ENCODE data around the gene PXMP2. TPM values are rescaled to one million over a fixed set of nuclear protein-coding genes. Genes with fewer than 3 reads are reported as not detected.
A peak's percentile ranks its signal among the peaks of the same experiment; 100 is the strongest.

The PXMP2 gene
- total RNA-seq, 1 donor, result 10.1 TPM

DNA sequence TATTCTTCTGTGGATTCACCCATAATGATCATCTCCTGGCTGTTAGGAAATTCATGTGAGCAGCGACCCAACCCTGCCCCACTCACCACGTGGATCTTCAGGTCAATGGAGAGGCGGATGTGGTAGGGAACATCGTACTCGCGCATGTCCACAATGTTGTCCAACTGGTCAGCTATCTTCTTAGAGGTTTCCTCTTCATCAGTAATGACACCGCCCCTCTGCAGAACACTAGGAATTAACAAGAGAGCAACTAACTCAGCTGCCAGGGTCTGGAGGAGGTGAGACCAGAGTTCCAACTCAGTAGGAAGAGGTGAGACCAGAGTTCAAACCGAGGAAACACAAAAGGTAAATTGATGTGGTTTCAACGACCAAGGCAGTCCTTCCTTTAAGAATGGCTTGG is 9.9 kb upstream of the PXMP2 start:
- H3K4me1 ChIP-seq (ENCODE audit: insufficient read depth, low read length), result no peaks in the 10 kb centered on the region
- DNase-seq (ENCODE audit: insufficient read length, low spot score, missing footprints), result no peak
- H3K36me3 ChIP-seq (ENCODE audit: insufficient read depth, low read length), result peaks cover 27% of the 10 kb centered on the region
- H3K4me3 ChIP-seq (ENCODE audit: insufficient read depth, low read length), result no peak overlapping the region
- H4K20me1 ChIP-seq (ENCODE audit: insufficient read depth, low read length), result no peaks in the 10 kb centered on the region
- peaks cover 34% of the 10 kb centered on the region for H3K79me2 ChIP-seq (ENCODE audit: insufficient read depth, low read length)
- no peaks in the 10 kb centered on the region for H3K27me3 ChIP-seq (ENCODE audit: insufficient read depth, low read length)
- H3K27ac ChIP-seq (ENCODE audit: low read depth, low read length), result no peak overlapping the region
- no peaks in the 10 kb centered on the region for H3K9me3 ChIP-seq (ENCODE audit: low read depth, low read length)
- H3K4me2 ChIP-seq (ENCODE audit: insufficient read depth, low read length), result no peak overlapping the region
- no peak overlapping the region for H2AFZ ChIP-seq (ENCODE audit: low read length)
- TF ChIP-seq, protein P1, sequence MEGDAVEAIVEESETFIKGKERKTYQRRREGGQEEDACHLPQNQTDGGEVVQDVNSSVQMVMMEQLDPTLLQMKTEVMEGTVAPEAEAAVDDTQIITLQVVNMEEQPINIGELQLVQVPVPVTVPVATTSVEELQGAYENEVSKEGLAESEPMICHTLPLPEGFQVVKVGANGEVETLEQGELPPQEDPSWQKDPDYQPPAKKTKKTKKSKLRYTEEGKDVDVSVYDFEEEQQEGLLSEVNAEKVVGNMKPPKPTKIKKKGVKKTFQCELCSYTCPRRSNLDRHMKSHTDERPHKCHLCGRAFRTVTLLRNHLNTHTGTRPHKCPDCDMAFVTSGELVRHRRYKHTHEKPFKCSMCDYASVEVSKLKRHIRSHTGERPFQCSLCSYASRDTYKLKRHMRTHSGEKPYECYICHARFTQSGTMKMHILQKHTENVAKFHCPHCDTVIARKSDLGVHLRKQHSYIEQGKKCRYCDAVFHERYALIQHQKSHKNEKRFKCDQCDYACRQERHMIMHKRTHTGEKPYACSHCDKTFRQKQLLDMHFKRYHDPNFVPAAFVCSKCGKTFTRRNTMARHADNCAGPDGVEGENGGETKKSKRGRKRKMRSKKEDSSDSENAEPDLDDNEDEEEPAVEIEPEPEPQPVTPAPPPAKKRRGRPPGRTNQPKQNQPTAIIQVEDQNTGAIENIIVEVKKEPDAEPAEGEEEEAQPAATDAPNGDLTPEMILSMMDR (IDR thresholded peaks at IDR 0.05; ENCODE audit: extremely low read depth, low read depth, low read length), result no peak

DNA sequence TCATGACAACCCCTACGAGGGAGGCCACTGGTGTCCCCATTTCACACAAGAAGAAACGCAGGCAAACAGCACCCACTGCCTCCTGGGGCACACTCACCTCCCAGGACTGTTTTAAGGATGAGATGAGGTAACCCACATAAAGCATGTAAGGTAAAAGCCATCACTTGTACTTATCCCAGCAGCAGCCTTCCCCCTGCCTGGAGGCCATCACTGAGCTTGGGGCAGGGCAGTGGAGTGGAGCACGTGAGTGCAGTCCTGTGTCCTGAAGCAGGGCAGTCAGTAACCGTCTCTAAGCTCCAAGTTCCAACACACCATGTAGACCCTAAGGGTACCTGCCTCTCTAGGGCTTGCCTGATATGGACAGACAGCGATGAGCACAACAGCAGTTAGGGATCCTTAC is 2.0 kb upstream of the PXMP2 start:
- Histone ChIP-seq H3K36me3 (ENCODE audit: insufficient read depth, low read length) (no peaks in the 10 kb centered on the region), H4K20me1 (ENCODE audit: insufficient read depth, low read length) (no peaks in the 10 kb centered on the region), H2AFZ (ENCODE audit: low read length) (no peak overlapping the region), H3K27me3 (ENCODE audit: insufficient read depth, low read length) (no peaks in the 10 kb centered on the region), H3K27ac (ENCODE audit: low read depth, low read length) (no peak overlapping the region), H3K9me3 (ENCODE audit: low read depth, low read length) (no peaks in the 10 kb centered on the region), H3K4me1 (ENCODE audit: insufficient read depth, low read length) (no peaks in the 10 kb centered on the region), H3K4me3 (ENCODE audit: insufficient read depth, low read length) (no peak overlapping the region), H3K4me2 (ENCODE audit: insufficient read depth, low read length) (no peak overlapping the region), H3K79me2 (ENCODE audit: insufficient read depth, low read length) (peaks cover 43% of the 10 kb centered on the region)
- DNase-seq (ENCODE audit: insufficient read length, low spot score, missing footprints), result no peak
- TF ChIP-seq, protein P1 (IDR thresholded peaks at IDR 0.05; ENCODE audit: extremely low read depth, low read depth, low read length), result no peak

DNA sequence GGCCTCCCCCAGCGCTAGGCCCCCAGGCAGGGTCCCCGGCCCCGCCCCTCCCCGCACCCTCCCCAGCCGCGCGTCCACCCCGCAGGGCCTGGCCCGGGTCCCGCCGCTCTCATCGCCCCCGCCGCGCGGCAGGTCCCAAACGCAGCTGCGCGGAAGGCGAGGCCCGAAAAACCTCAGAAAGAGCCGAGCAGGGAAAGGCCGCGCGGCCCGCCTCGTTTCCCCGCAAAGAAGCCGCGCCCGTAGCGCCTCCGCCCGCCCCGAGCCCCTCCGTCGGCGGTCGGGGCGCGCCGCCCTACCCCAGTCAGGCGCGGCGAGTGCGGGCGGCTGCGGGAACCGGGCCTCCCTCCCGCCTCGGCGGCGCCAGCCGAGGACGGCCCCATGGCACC is 569 bp upstream of the PXMP2 start:
- Histone ChIP-seq H4K20me1 (ENCODE audit: insufficient read depth, low read length) (no peaks in the 10 kb centered on the region), H3K4me3 (ENCODE audit: insufficient read depth, low read length) (peak overlapping the region; percentile 75), H3K36me3 (ENCODE audit: insufficient read depth, low read length) (no peaks in the 10 kb centered on the region), H3K4me1 (ENCODE audit: insufficient read depth, low read length) (no peaks in the 10 kb centered on the region), H3K9me3 (ENCODE audit: low read depth, low read length) (no peaks in the 10 kb centered on the region), H2AFZ (ENCODE audit: low read length) (peak overlapping the region; percentile 22), H3K79me2 (ENCODE audit: insufficient read depth, low read length) (peaks cover 30% of the 10 kb centered on the region), H3K27me3 (ENCODE audit: insufficient read depth, low read length) (no peaks in the 10 kb centered on the region), H3K27ac (ENCODE audit: low read depth, low read length) (no peak overlapping the region), H3K4me2 (ENCODE audit: insufficient read depth, low read length) (peak overlapping the region; percentile 70)
- DNase-seq (ENCODE audit: insufficient read length, low spot score, missing footprints), result peak; percentile 91
- TF ChIP-seq, protein P1 (IDR thresholded peaks at IDR 0.05; ENCODE audit: extremely low read depth, low read depth, low read length), result no peak

DNA sequence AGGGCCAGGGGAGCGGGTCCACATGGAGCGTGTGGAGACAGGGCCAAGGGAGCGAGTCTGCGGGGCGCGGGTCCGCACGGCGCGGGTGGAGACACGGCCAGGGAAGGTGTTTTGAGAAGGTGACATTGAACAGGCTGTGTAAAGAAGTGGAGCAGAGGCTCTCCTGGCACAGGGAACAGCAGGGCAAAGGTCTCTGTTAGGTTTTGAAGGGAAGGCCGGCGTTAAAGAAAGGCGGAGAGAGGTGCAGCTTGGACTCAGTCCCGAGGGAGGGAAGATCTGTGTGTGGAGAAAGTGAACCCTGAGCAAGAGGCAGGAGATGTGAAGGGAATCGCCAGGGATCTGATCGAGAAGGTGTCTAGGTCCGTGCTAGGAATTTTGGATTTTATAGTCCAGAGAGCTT is 1.8 kb downstream of the PXMP2 start:
- no peaks in the 10 kb centered on the region for H3K4me1 ChIP-seq (ENCODE audit: insufficient read depth, low read length)
- H2AFZ ChIP-seq (ENCODE audit: low read length), result no peak overlapping the region
- H3K79me2 ChIP-seq (ENCODE audit: insufficient read depth, low read length), result peaks cover 16% of the 10 kb centered on the region
- DNase-seq (ENCODE audit: insufficient read length, low spot score, missing footprints), result no peak
- TF ChIP-seq, protein P1 (IDR thresholded peaks at IDR 0.05; ENCODE audit: extremely low read depth, low read depth, low read length), result no peak
- H3K9me3 ChIP-seq (ENCODE audit: low read depth, low read length), result no peaks in the 10 kb centered on the region
- no peak overlapping the region for H3K4me2 ChIP-seq (ENCODE audit: insufficient read depth, low read length)
- no peak overlapping the region for H3K27ac ChIP-seq (ENCODE audit: low read depth, low read length)
- no peaks in the 10 kb centered on the region for H3K27me3 ChIP-seq (ENCODE audit: insufficient read depth, low read length)
- no peaks in the 10 kb centered on the region for H4K20me1 ChIP-seq (ENCODE audit: insufficient read depth, low read length)
- no peaks in the 10 kb centered on the region for H3K36me3 ChIP-seq (ENCODE audit: insufficient read depth, low read length)
- H3K4me3 ChIP-seq (ENCODE audit: insufficient read depth, low read length), result no peak overlapping the region

All from osteoblast (primary cell).